Measurements from ENCODE around the gene CACNA1B.

CACNA1B gene

GRCh38 chr9:137870432-137870831, 7.2 kb upstream of the CACNA1B start:
- TF ChIP-seq CTCF (conservative IDR thresholded peaks at IDR 0.05; ENCODE audit: low read length) = no peak
- DNase-seq (ENCODE audit: low read depth) = no peak
- no peak overlapping the region for H3K4me3 ChIP-seq (ENCODE audit: low read length)

- DNase-seq (ENCODE audit: low read depth) = no peak
- no peak overlapping the region for H3K4me3 ChIP-seq (ENCODE audit: low read length)
- no peak for TF ChIP-seq CTCF (conservative IDR thresholded peaks at IDR 0.05; ENCODE audit: low read length)
Observed at GRCh38 chr9:137872296-137872695, 5.3 kb upstream of the CACNA1B start.

GRCh38 chr9:137873408-137873807, 4.2 kb upstream of the CACNA1B start:
- DNase-seq (ENCODE audit: low read depth) = no peak
- no peak overlapping the region for H3K4me3 ChIP-seq (ENCODE audit: low read length)
- no peak for TF ChIP-seq CTCF (conservative IDR thresholded peaks at IDR 0.05; ENCODE audit: low read length)

- H3K4me3 ChIP-seq (ENCODE audit: low read length) = no peak overlapping the region
- no peak for TF ChIP-seq CTCF (conservative IDR thresholded peaks at IDR 0.05; ENCODE audit: low read length)
- no peak for DNase-seq (ENCODE audit: low read depth)
Observed at GRCh38 chr9:137873858-137874362, 3.7 kb upstream of the CACNA1B start.

GRCh38 chr9:137875354-137875753, 2.2 kb upstream of the CACNA1B start:
- TF ChIP-seq CTCF (conservative IDR thresholded peaks at IDR 0.05; ENCODE audit: low read length) = no peak
- no peak for DNase-seq (ENCODE audit: low read depth)
- H3K4me3 ChIP-seq (ENCODE audit: low read length) = no peak overlapping the region

GRCh38 chr9:137875846-137876245, 1.7 kb upstream of the CACNA1B start:
- no peak overlapping the region for H3K4me3 ChIP-seq (ENCODE audit: low read length)
- no peak for TF ChIP-seq CTCF (conservative IDR thresholded peaks at IDR 0.05; ENCODE audit: low read length)
- DNase-seq (ENCODE audit: low read depth) = no peak

GRCh38 chr9:137876269-137876668, 1.3 kb upstream of the CACNA1B start:
- H3K4me3 ChIP-seq (ENCODE audit: low read length) = no peak overlapping the region
- TF ChIP-seq CTCF (conservative IDR thresholded peaks at IDR 0.05; ENCODE audit: low read length) = no peak
- no peak for DNase-seq (ENCODE audit: low read depth)

Data from AG10803 (cell line).